ENCODE measurements around the gene GBP1. TPM values are rescaled to one million over a fixed set of nuclear protein-coding genes. Genes with fewer than 3 reads are reported as not detected.

The GBP1 gene, protein sequence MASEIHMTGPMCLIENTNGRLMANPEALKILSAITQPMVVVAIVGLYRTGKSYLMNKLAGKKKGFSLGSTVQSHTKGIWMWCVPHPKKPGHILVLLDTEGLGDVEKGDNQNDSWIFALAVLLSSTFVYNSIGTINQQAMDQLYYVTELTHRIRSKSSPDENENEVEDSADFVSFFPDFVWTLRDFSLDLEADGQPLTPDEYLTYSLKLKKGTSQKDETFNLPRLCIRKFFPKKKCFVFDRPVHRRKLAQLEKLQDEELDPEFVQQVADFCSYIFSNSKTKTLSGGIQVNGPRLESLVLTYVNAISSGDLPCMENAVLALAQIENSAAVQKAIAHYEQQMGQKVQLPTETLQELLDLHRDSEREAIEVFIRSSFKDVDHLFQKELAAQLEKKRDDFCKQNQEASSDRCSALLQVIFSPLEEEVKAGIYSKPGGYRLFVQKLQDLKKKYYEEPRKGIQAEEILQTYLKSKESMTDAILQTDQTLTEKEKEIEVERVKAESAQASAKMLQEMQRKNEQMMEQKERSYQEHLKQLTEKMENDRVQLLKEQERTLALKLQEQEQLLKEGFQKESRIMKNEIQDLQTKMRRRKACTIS
- polyA plus RNA-seq: 10 to 100 TPM; 23.3 to 45.4 (median 43.1) TPM

DNA sequence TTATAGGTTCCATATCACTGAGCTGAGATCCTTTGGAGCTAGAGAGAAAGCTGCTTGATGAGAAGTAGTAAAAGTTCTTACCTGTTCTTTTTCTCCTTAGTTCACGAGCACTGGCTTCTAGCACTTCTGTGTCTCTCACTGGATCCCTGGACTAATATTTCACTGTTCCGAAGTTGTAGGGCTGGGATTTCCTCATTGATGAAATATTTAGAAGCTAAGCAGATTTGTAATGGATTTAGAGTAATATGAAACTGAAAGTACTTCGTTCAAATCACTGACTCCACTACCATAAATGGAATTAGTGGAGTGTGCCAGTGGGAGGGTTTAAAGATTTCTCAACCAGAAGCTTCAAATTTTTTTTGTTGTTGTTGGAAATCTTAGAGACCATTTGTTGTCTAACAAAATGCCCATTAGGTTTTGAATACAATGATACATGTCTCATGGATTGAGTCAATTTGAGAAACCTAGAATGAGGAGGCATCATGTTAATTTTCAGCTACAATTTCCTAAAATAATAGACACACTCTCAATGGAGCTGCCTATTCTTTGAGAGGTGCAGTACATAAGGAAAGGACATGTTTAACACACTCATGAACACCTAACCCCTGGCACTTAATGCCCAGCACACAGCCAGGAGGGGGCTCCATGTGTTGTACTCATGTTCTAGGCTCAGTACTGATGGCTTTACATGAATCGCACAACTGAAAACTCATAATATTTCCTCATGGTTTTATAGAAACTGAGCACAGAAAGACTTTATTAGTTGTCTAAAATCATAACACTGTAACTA, at the start of gene GBP1:
GBP1 (minus strand) TSS at position 130 of the 790 bp plus-strand sequence. CDS start 1,974 bp downstream, outside the sequence.
- H3K4me1 Mint-ChIP-seq: peaks cover 59 to 73% of the 10 kb centered on the region in 2 donors

DNA sequence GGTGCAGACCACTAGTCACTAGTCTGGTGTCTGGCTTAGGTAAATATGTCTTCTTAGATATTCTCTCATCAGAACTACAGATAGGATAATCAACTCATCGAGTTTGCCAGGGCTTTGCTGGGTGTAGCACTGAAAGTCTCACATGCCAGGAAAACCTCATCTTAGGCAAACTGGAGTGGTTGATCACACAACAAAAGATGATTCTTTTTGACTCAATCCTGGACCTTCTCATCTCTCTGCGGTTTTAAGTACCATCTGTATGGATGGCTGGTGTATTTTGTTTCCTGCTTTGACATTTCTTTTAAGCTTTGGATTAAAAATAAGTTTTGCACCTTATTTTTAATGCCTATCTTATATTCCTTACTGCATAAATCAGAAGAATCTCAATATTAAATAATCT, 49.7 kb upstream of the GBP1 start:
- no peak for DNase-seq
- peaks cover 0 to 2% (median 0%) of the 10 kb centered on the region in 3 donors for H3K27me3 Mint-ChIP-seq (ENCODE audit: low read depth in 3 of 3)
- peaks cover 0 to 50% of the 10 kb centered on the region in 2 donors for H3K4me1 Mint-ChIP-seq
- peaks cover 52 to 64% (median 52%) of the 10 kb centered on the region in 3 donors for H3K36me3 Mint-ChIP-seq
- H3K4me3 Mint-ChIP-seq: no peak overlapping the region
- no peaks in the 10 kb centered on the region for H3K9me3 Mint-ChIP-seq
- peak overlapping the region in 5 of 6 donors; percentile 29 to 71 (median 44) for H3K27ac Mint-ChIP-seq

More for the DNA sequence above, at the start of gene GBP1:
- Mint-ChIP-seq H3K27ac (peak within 1 kb of the TSS; percentile 91 to 96 (median 94)), H3K36me3 (peaks cover 11 to 26% (median 21%) of the 10 kb centered on the region in 3 donors), H3K9me3 (no peaks in the 10 kb centered on the region), H3K4me3 (peak within 1 kb of the TSS; percentile 93 to 97 (median 96)), H3K27me3 (ENCODE audit: low read depth in 3 of 3) (peaks cover 0 to 6% (median 6%) of the 10 kb centered on the region in 3 donors)
- peak; percentile 51 to 62 (median 53) for DNase-seq

- DNase-seq: no peak
- H3K9me3 Mint-ChIP-seq: no peaks in the 10 kb centered on the region
- H3K4me3 Mint-ChIP-seq: no peak overlapping the region
- H3K27ac Mint-ChIP-seq: peak overlapping the region in 3 of 6 donors; percentile 14 to 57 (median 17)
- H3K36me3 Mint-ChIP-seq: peaks cover 64 to 78% (median 64%) of the 10 kb centered on the region in 3 donors
- peaks cover 0 to 61% of the 10 kb centered on the region in 2 donors for H3K4me1 Mint-ChIP-seq
- H3K27me3 Mint-ChIP-seq (ENCODE audit: low read depth in 3 of 3): peaks cover 0 to 2% (median 0%) of the 10 kb centered on the region in 3 donors
These were observed 48.0 kb upstream of the GBP1 start for GRCh38 chr1:89112871-89113613.

DNA sequence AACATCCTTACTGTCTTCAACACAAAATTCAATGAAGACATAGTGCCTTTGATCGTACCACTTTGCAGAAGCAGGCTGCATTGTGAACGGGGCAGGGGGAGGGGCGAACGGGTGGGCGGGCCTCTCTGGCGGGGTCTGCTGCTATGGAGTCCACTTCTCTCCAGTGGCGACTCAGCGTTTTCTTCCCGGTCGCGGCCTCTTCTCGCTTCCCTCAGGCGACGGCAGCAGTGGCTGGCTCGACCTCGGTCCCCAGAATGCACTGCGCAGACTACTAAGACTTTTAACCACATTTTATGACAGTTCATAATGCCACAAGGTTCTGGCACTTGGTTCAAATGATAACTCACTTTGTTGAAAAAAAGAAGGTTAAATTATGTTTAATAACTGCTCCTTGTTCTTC, 39.7 kb upstream of the GBP1 start:
- H3K9me3 Mint-ChIP-seq: no peaks in the 10 kb centered on the region
- H3K27ac Mint-ChIP-seq: peak overlapping the region in 4 of 6 donors; percentile 1 to 74 (median 40)
- peaks cover 0 to 21% of the 10 kb centered on the region in 2 donors for H3K4me1 Mint-ChIP-seq
- H3K27me3 Mint-ChIP-seq (ENCODE audit: low read depth in 3 of 3): no peaks in the 10 kb centered on the region
- peaks cover 42 to 56% (median 50%) of the 10 kb centered on the region in 3 donors for H3K36me3 Mint-ChIP-seq
- DNase-seq: no peak
- H3K4me3 Mint-ChIP-seq: no peak overlapping the region

GRCh38 chr1:89104147-89104546, 39.1 kb upstream of the GBP1 start:
- Mint-ChIP-seq H3K27me3 (ENCODE audit: low read depth in 3 of 3) (peaks cover 0 to 2% (median 0%) of the 10 kb centered on the region in 3 donors), H3K27ac (peak overlapping the region in 5 of 6 donors; percentile 1 to 77 (median 71)), H3K9me3 (no peaks in the 10 kb centered on the region), H3K4me3 (no peak overlapping the region), H3K36me3 (peaks cover 37 to 51% (median 44%) of the 10 kb centered on the region in 3 donors), H3K4me1 (peaks cover 0 to 15% of the 10 kb centered on the region in 2 donors)
- DNase-seq: no peak

DNA sequence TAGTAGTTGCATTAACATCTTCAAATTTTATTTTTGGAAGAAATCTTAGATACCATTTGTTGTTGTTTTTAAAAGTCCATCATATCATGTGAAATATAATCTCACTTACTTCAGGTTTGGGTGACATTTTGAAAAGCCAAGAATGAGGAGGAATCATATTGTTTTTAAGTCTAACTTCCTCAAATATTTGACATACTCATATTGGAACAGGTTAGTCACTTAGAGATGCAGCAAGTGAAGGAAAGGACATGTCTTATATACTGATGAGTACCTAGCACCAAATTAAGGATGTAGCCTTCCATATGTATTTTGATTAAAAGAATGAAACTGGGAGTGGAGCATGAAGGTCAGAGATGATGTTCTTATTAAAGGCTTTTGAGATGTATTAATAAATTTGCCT, 37.0 kb upstream of the GBP1 start:
- no peaks in the 10 kb centered on the region for H3K4me1 Mint-ChIP-seq
- H3K27ac Mint-ChIP-seq: peak overlapping the region in 2 of 6 donors; percentile 36 to 55
- peaks cover 26 to 35% (median 32%) of the 10 kb centered on the region in 3 donors for H3K36me3 Mint-ChIP-seq
- DNase-seq: no peak
- H3K27me3 Mint-ChIP-seq (ENCODE audit: low read depth in 3 of 3): peaks cover 0 to 3% (median 2%) of the 10 kb centered on the region in 3 donors
- H3K4me3 Mint-ChIP-seq: no peak overlapping the region
- H3K9me3 Mint-ChIP-seq: no peaks in the 10 kb centered on the region

GRCh38 chr1:89100412-89100811, 35.4 kb upstream of the GBP1 start:
- no peaks in the 10 kb centered on the region for H3K9me3 Mint-ChIP-seq
- H3K4me1 Mint-ChIP-seq: no peaks in the 10 kb centered on the region
- peaks cover 16 to 19% (median 18%) of the 10 kb centered on the region in 3 donors for H3K36me3 Mint-ChIP-seq
- no peak overlapping the region for H3K27ac Mint-ChIP-seq
- DNase-seq: no peak
- H3K27me3 Mint-ChIP-seq (ENCODE audit: low read depth in 3 of 3): peaks cover 0 to 3% (median 2%) of the 10 kb centered on the region in 3 donors
- no peak overlapping the region for H3K4me3 Mint-ChIP-seq

DNA sequence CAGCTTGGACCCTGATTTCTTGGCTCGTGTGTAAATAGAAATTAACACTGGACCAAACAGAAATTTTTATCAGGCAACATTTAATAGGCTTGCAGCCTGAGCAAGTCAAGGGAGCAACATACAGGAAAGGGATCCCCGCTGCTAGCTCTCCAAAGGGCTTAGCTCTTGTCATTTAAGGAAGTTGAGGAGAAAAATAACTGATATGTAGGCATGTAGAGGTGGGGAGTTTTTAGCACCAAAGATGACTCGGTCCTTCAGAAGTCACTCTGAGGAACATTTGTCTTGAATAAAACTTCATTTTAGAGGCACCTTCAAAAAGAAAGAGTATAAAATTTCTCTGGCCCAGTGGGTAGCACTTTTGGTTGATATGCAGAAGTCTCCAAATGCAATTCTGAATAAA, 33.8 kb upstream of the GBP1 start:
- H3K4me3 Mint-ChIP-seq: no peak overlapping the region
- no peak overlapping the region for H3K27ac Mint-ChIP-seq
- DNase-seq: no peak
- peaks cover under 1 to 4% (median 3%) of the 10 kb centered on the region in 3 donors for H3K36me3 Mint-ChIP-seq
- peaks cover 2 to 3% (median 3%) of the 10 kb centered on the region in 3 donors for H3K27me3 Mint-ChIP-seq (ENCODE audit: low read depth in 3 of 3)
- H3K4me1 Mint-ChIP-seq: no peaks in the 10 kb centered on the region
- H3K9me3 Mint-ChIP-seq: no peaks in the 10 kb centered on the region

DNA sequence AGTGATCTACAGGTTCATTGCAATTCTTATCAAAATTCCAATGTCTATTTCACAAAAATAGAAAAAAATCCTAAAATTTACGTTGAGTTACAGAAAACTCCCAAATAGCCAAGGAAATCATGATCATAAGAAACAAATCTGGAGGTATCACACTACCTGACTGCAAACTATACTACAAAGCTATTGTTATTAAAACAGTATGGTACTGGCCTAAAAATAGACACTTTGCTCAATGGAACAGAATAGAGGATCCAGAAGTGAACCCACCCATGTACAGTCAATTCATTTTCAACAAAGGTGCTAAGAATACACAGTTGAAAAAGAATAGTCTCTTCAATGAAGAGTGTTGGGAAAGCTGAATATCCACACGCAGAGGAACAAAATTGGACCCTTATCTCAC, 30.7 kb upstream of the GBP1 start:
- H3K27ac Mint-ChIP-seq: no peak overlapping the region
- no peaks in the 10 kb centered on the region for H3K9me3 Mint-ChIP-seq

DNA sequence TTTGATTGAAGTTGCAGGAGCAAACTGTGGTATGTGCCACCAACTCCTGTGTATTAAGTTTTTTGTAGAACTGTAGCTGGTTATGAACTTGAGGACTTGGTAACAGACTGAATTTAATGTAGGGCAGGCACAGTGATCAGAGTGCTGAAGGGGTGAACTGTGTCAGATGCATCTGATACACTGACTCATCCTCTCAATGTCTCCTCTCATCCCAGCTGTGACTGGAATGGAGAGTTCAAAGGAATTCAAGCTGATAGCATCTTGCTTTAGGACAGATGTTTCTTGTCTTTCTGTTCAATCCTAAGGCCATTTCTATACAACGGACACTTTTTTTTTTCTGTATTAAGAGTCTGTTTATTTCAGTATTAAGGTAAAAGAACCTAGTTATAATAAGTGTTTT, 25.0 kb upstream of the GBP1 start:
- Mint-ChIP-seq H3K4me1 (no peaks in the 10 kb centered on the region), H3K36me3 (no peaks in the 10 kb centered on the region), H3K27ac (no peak overlapping the region), H3K9me3 (no peaks in the 10 kb centered on the region), H3K4me3 (no peak overlapping the region), H3K27me3 (ENCODE audit: low read depth in 3 of 3) (peaks cover 0 to 3% (median 0%) of the 10 kb centered on the region in 3 donors)
- no peak for DNase-seq

More for the DNA sequence above, 30.7 kb upstream of the GBP1 start:
- H3K36me3 Mint-ChIP-seq: peaks cover 0 to 4% (median 3%) of the 10 kb centered on the region in 3 donors
- no peak for DNase-seq
- H3K4me1 Mint-ChIP-seq: no peaks in the 10 kb centered on the region
- no peak overlapping the region for H3K4me3 Mint-ChIP-seq
- peaks cover 2 to 3% (median 3%) of the 10 kb centered on the region in 3 donors for H3K27me3 Mint-ChIP-seq (ENCODE audit: low read depth in 3 of 3)

DNA sequence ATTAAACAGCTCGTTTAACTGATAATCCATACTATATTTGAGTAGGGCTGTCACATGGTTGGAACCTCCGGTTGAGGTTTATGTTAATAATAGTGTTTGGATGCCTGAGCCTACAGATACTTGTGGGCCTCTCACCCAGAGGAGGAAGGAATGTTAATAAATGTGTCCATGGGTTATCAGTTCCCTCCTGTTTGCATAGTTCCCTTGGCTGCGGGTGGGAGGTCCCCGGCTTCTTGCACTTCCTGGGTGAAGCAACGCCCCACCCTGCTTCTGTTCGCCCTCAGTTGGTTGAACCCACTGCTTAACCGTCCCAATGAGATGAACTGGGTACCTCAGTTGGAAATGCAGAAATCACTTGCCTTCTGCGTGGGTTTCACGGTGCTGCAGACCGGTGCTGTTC, 23.6 kb upstream of the GBP1 start:
- no peaks in the 10 kb centered on the region for H3K36me3 Mint-ChIP-seq
- no peak overlapping the region for H3K4me3 Mint-ChIP-seq
- no peaks in the 10 kb centered on the region for H3K4me1 Mint-ChIP-seq
- DNase-seq: no peak
- H3K9me3 Mint-ChIP-seq: no peaks in the 10 kb centered on the region
- no peak overlapping the region for H3K27ac Mint-ChIP-seq
- peaks cover 0 to 2% (median 0%) of the 10 kb centered on the region in 3 donors for H3K27me3 Mint-ChIP-seq (ENCODE audit: low read depth in 3 of 3)

DNA sequence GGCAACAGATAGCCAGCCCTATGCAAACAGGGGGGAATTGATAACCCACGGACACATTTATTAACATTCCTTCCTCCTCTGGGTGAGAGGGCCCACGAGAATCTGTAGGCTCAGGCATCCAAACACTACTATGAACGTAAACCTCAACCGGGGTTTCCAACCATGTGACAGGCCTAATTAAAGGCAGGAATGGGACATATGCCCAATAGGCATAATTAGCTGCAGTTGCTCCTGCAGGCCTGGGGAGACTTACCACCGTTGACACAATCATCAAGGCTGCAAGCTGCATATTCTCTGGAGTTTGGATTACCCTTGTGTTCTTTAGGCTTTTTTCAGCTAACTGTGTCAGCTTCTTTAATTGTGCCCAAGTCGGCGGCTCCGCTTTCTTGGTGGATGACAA, 22.2 kb upstream of the GBP1 start:
- H3K27ac Mint-ChIP-seq: no peak overlapping the region
- H3K36me3 Mint-ChIP-seq: no peaks in the 10 kb centered on the region
- peaks cover 0 to 2% (median 0%) of the 10 kb centered on the region in 3 donors for H3K27me3 Mint-ChIP-seq (ENCODE audit: low read depth in 3 of 3)
- no peak overlapping the region for H3K4me3 Mint-ChIP-seq
- no peaks in the 10 kb centered on the region for H3K9me3 Mint-ChIP-seq
- no peak for DNase-seq
- no peaks in the 10 kb centered on the region for H3K4me1 Mint-ChIP-seq

DNA sequence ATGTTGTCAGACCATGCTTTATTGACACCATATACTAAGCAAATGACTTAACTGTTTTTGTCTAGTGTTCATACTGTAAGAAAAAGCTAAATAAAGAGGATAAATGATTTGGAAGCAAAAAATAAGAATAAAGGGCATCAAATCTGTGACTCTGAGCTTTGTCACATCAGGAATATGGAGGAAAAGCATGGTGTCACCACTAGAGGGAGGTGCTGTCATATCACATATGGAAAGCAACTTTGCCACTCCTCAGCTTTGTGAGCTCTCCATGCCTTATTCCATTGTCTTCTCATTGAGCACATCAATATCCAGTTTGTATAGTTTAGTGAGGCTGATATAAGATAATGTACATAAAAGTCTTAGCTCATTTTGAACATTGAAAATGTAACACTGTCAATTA, 20.8 kb upstream of the GBP1 start:
- peaks cover 0 to 4% (median 0%) of the 10 kb centered on the region in 6 donors for H3K9me3 Mint-ChIP-seq
- peak in 2 of 3 donors; percentile 44 to 49 for DNase-seq
- H3K27ac Mint-ChIP-seq: no peak overlapping the region
- H3K4me3 Mint-ChIP-seq: no peak overlapping the region
- H3K4me1 Mint-ChIP-seq: no peaks in the 10 kb centered on the region
- H3K36me3 Mint-ChIP-seq: peaks cover 0 to 3% (median 0%) of the 10 kb centered on the region in 3 donors
- peaks cover 0 to 2% (median 0%) of the 10 kb centered on the region in 3 donors for H3K27me3 Mint-ChIP-seq (ENCODE audit: low read depth in 3 of 3)

Measured in immature natural killer cell (primary cell).